CD14-positive monocyte (primary cell): ENCODE data around the gene RNF141. TPM values are rescaled to one million over a fixed set of nuclear protein-coding genes. Genes with fewer than 3 reads are reported as not detected.

Experiments
- DNase-seq, 3 donors: peaks; one replicate each; pipeline ENCODE4 v3.0.0-alpha.2; 2011 to 2022
- H2AFZ ChIP-seq: 2 replicates; pipeline ENCODE4 v1.6.0; 2012; ENCODE audit warnings: mild to moderate bottlenecking, low read depth, low read length, inconsistent platforms; ENCODE audit not compliant: insufficient read depth, poor library complexity, severe bottlenecking
- H3K27ac ChIP-seq, 2 donors: 1 replicate in 1 of 2; 2 replicates in 1 of 2; pipeline ENCODE4 v1.5.1; 2012 to 2013; ENCODE audit warnings: low read length in 2 of 2, control low read depth in 1 of 2, inconsistent platforms in 1 of 2, low read depth in 1 of 2, mild to moderate bottlenecking in 1 of 2
- H3K27me3 ChIP-seq, 2 donors: one replicate each; pipeline versions ENCODE4 v1.6.0 to v1.6.1; 2011 to 2013; ENCODE audit warnings: low read length in 2 of 2; ENCODE audit not compliant: control insufficient read depth in 2 of 2, insufficient read depth in 2 of 2
- H3K36me3 ChIP-seq, 2 donors: replicated peaks in 1 of 2; 1 replicate in 1 of 2; 2 replicates in 1 of 2; pipeline versions ENCODE4 v1.5.1 to v1.6.1; 2012 to 2013; ENCODE audit warnings: low read length in 2 of 2, control low read depth in 1 of 2, inconsistent platforms in 1 of 2, mild to moderate bottlenecking in 1 of 2; ENCODE audit not compliant: insufficient read depth in 2 of 2, control insufficient read depth in 1 of 2
- H3K4me1 ChIP-seq, 2 donors: 1 replicate in 1 of 2; 2 replicates in 1 of 2; pipeline versions ENCODE4 v1.5.1 to v1.6.1; 2012 to 2013; ENCODE audit warnings: low read length in 2 of 2, control low read depth in 1 of 2, inconsistent platforms in 1 of 2, mild to moderate bottlenecking in 1 of 2, moderate library complexity in 1 of 2; ENCODE audit not compliant: insufficient read depth in 2 of 2, control insufficient read depth in 1 of 2
- H3K4me2 ChIP-seq: replicated peaks from 2 replicates; pipeline ENCODE3; 2012; ENCODE audit warnings: low read length, moderate library complexity, mild to moderate bottlenecking; ENCODE audit not compliant: poor library complexity, severe bottlenecking; ENCODE audit errors: extremely low read depth
- H3K4me3 ChIP-seq, 3 experiments: fragments of 200-600 bp in 1 of 3; sonication (generic) in 1 of 3; replicated peaks in 1 of 3; 1 replicate in 2 of 3; 2 replicates in 1 of 3; pipeline ENCODE4 v1.5.1; 2011 to 2013; ENCODE audit warnings: low read length in 3 of 3, mild to moderate bottlenecking in 3 of 3, control low read depth in 2 of 3, low read depth in 2 of 3, inconsistent platforms in 1 of 3, moderate library complexity in 1 of 3
- H3K79me2 ChIP-seq: 2 replicates; pipeline ENCODE4 v1.6.0; 2012; ENCODE audit warnings: mild to moderate bottlenecking, control low read depth, inconsistent platforms, low read length, moderate library complexity; ENCODE audit not compliant: insufficient read depth
- H3K9ac ChIP-seq: 2 replicates; pipeline ENCODE4 v1.6.0; 2017; ENCODE audit warnings: low read length, mild to moderate bottlenecking; ENCODE audit not compliant: insufficient read depth, poor library complexity, severe bottlenecking
- H3K9me3 ChIP-seq, 2 donors: replicated peaks in 1 of 2; 1 replicate in 1 of 2; 2 replicates in 1 of 2; pipeline versions ENCODE4 v1.5.1 to v1.6.1; 2012 to 2013; ENCODE audit warnings: low read length in 2 of 2, control low read depth in 1 of 2; ENCODE audit not compliant: control insufficient read depth in 1 of 2, insufficient read depth in 1 of 2
- H4K20me1 ChIP-seq: 2 replicates; pipeline ENCODE4 v1.6.0; 2012; ENCODE audit warnings: mild to moderate bottlenecking, low read length, control low read depth, moderate library complexity; ENCODE audit not compliant: insufficient read depth
- H3K27ac Mint-ChIP-seq, 7 donors: one replicate each; pipeline ENCODE4 v1.8.0; 2020; ENCODE audit warnings: mild to moderate bottlenecking in 7 of 7, mixed read lengths in 7 of 7, moderate library complexity in 6 of 7, inconsistent platforms in 2 of 7
- H3K27me3 Mint-ChIP-seq, 3 donors: one replicate each; pipeline ENCODE4 v1.8.0; 2021 to 2022; ENCODE audit warnings: low read depth in 3 of 3, mild to moderate bottlenecking in 3 of 3, mixed read lengths in 3 of 3, moderate library complexity in 3 of 3, inconsistent platforms in 1 of 3
- H3K36me3 Mint-ChIP-seq, 2 donors: one replicate each; pipeline ENCODE4 v1.8.0; 2020; ENCODE audit warnings: mixed read lengths in 2 of 2, inconsistent platforms in 1 of 2, mild to moderate bottlenecking in 1 of 2
- H3K4me1 Mint-ChIP-seq: one replicate; pipeline ENCODE4 v1.8.0; 2020; ENCODE audit warnings: mild to moderate bottlenecking, mixed read lengths
- H3K4me3 Mint-ChIP-seq, 2 donors: one replicate each; pipeline ENCODE4 v1.8.0; 2020; ENCODE audit warnings: mild to moderate bottlenecking in 2 of 2, mixed read lengths in 2 of 2, moderate library complexity in 1 of 2
- H3K9me3 Mint-ChIP-seq, 7 donors: one replicate each; pipeline ENCODE4 v1.8.0; 2020 to 2022; ENCODE audit warnings: mixed read lengths in 7 of 7, mild to moderate bottlenecking in 6 of 7, moderate library complexity in 6 of 7, inconsistent platforms in 2 of 7
- WGBS: methylation state at CpG from one replicate; pipeline ENCODE4 v1.1.5; 2013; ENCODE audit warnings: missing lambda C conversion rate; ENCODE audit not compliant: insufficient coverage; 5-methylcytosine and 5-hydroxymethylcytosine counted together
- intact Hi-C, 2 donors: fragments of 100-400 bp; cut with micrococcal nuclease; formaldehyde crosslinking; loops; one replicate each; pipeline versions ENCODE4 v1.15.0 to v1.15.1; 2023
- polyA plus RNA-seq, 3 donors: library from polyadenylated mRNA; depleted of rRNA in 1 of 3; unstranded in 2 of 3; stranded (reverse) in 1 of 3; fragments of 300-500 nt in 2 of 3; fragments of >200 nt in 1 of 3; fragmentation: Illumina TruSeq in 2 of 3; gene quantifications; 1 replicate in 2 of 3; 2 replicates in 1 of 3; pipeline ENCODE4 v1.2.3, GENCODE V29; 2012 to 2021
- TF ChIP-seq, protein P1 (sequence below): fragments of 200-600 bp; IDR thresholded peaks from one replicate; pipeline ENCODE4 v1.8.0; 2022; ENCODE audit warnings: antibody characterized with exemption, mild to moderate bottlenecking

RNF141 gene
- polyA plus RNA-seq, 3 donors: 19.7 to 114 (median 98.3) TPM

DNA sequence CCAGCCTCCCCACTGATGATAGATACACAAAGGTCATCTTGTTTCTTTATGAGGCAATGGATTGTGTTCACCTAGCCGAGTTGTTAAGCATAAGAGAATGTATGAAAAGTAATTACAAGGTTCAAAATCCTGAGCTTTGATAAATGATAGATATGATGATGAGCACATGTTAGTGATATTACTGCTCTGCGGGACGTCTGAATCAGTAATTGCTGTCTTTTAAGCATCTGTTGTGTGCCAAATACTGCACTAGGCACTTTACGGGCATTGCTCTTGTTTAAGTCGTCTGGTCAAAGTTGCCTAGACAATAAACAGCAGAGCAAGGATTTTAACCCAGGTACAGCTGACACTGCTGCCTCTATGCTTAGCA, 559 bp upstream of the RNF141 start:
- 84% methylated on average over 5 of the region's 5 CpGs for WGBS
- H3K4me1 ChIP-seq: peaks cover 27 to 36% of the 10 kb centered on the region in 2 donors
- Mint-ChIP-seq H3K36me3 (no peaks in the 10 kb centered on the region), H3K4me1 (peaks cover 31% of the 10 kb centered on the region), H3K9me3 (peaks cover 7 to 13% (median 10%) of the 10 kb centered on the region in 7 donors), H3K27me3 (peaks cover 0 to 2% (median 0%) of the 10 kb centered on the region in 3 donors), H3K27ac (peak overlapping the region; percentile 74 to 91 (median 89)), H3K4me3 (peak overlapping the region; percentile 90 to 94)
- peak overlapping the region; percentile 75 for H3K9ac ChIP-seq
- peak overlapping the region; percentile 92 for H2AFZ ChIP-seq
- no peaks in the 10 kb centered on the region for H3K27me3 ChIP-seq
- H3K9me3 ChIP-seq: peaks cover 4 to 12% of the 10 kb centered on the region in 2 donors
- H3K36me3 ChIP-seq: no peaks in the 10 kb centered on the region
- no peak for DNase-seq
- intact Hi-C loops: loop anchor here (5.0 to 10.0 kb wide), 4 partner anchors 41 to 196 kb away; no protein-coding TSS in a partner anchor
- peak overlapping the region in 1 of 2 donors; percentile 72 for H3K27ac ChIP-seq
- H4K20me1 ChIP-seq: peaks cover 3% of the 10 kb centered on the region
- TF ChIP-seq, protein P1, sequence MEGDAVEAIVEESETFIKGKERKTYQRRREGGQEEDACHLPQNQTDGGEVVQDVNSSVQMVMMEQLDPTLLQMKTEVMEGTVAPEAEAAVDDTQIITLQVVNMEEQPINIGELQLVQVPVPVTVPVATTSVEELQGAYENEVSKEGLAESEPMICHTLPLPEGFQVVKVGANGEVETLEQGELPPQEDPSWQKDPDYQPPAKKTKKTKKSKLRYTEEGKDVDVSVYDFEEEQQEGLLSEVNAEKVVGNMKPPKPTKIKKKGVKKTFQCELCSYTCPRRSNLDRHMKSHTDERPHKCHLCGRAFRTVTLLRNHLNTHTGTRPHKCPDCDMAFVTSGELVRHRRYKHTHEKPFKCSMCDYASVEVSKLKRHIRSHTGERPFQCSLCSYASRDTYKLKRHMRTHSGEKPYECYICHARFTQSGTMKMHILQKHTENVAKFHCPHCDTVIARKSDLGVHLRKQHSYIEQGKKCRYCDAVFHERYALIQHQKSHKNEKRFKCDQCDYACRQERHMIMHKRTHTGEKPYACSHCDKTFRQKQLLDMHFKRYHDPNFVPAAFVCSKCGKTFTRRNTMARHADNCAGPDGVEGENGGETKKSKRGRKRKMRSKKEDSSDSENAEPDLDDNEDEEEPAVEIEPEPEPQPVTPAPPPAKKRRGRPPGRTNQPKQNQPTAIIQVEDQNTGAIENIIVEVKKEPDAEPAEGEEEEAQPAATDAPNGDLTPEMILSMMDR: peak; percentile 9
- peak overlapping the region; percentile 74 to 81 (median 78) for H3K4me3 ChIP-seq
- peak overlapping the region; percentile 77 for H3K4me2 ChIP-seq
- peaks cover 28% of the 10 kb centered on the region for H3K79me2 ChIP-seq

DNA sequence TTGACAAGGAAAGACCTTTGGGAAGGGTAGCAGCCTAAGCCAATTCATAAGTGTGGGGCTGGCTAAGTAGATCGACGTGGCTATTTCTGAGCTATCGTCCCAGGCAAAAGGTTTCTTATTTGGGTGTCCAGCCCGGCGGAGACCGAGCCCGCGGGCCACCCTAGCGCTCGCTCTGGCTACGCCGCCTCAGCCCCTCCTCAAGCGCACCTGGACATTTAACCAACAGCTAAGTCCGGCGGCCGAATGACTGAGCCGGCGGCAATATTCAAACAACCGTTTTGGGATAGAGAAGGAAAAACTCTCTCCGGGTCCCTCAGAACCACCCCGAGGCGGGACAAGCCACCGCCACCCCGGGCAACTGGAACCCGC, 457 bp downstream of the RNF141 start:
- intact Hi-C loops: loop anchor here (5.0 to 10.0 kb wide), 4 partner anchors 42 to 197 kb away; no protein-coding TSS in a partner anchor
- peaks cover 35% of the 10 kb centered on the region for H3K4me1 Mint-ChIP-seq
- WGBS: 0% methylated on average over 17 of the region's 25 CpGs

More for the DNA sequence above, 457 bp downstream of the RNF141 start:
- Histone ChIP-seq H2AFZ (peak overlapping the region; percentile 92), H3K4me1 (peaks cover 27 to 35% of the 10 kb centered on the region in 2 donors), H3K9ac (peak overlapping the region; percentile 75), H3K27me3 (no peaks in the 10 kb centered on the region), H3K79me2 (peaks cover 28% of the 10 kb centered on the region), H3K4me3 (peak overlapping the region; percentile 74 to 81 (median 78)), H3K36me3 (no peaks in the 10 kb centered on the region), H3K27ac (peak overlapping the region; percentile 72 to 78), H3K4me2 (peak overlapping the region; percentile 77), H3K9me3 (peaks cover 4 to 12% of the 10 kb centered on the region in 2 donors), H4K20me1 (peaks cover 4% of the 10 kb centered on the region)
- no peak for DNase-seq
- Mint-ChIP-seq H3K27ac (peak overlapping the region; percentile 88 to 93 (median 91)), H3K4me3 (peak overlapping the region; percentile 90 to 94), H3K9me3 (peaks cover 7 to 13% (median 10%) of the 10 kb centered on the region in 7 donors), H3K36me3 (peaks cover 0 to 3% of the 10 kb centered on the region in 2 donors), H3K27me3 (no peaks in the 10 kb centered on the region)
- TF ChIP-seq, protein P1: no peak
